Natural killer cell (primary cell): Measurements from ENCODE around the gene NEBL. TPM values are rescaled to one million over a fixed set of nuclear protein-coding genes. Genes with fewer than 3 reads are reported as not detected.

Source experiments
- ATAC-seq, 3 donors: fragments of 150-1000 bp in 2 of 3; fragments of 200-7000 bp in 1 of 3; cut with Tn5 transposase; 1 replicate in 1 of 3; 2 replicates in 2 of 3; pipeline ENCODE4 v1.10.0; 2021; ENCODE audit warnings: mild to moderate bottlenecking in 2 of 3, moderate library complexity in 2 of 3
- DNase-seq, 2 donors: peaks; one replicate each; pipeline versions ENCODE4 v3.0.0 to v3.0.0-alpha.2; 2013 to 2021; ENCODE audit warnings: mixed read lengths in 1 of 2
- H3K27ac ChIP-seq: one replicate; pipeline ENCODE4 v1.5.1; 2013; ENCODE audit warnings: mild to moderate bottlenecking, low read length
- H3K27me3 ChIP-seq: one replicate; pipeline ENCODE4 v1.6.1; 2013; ENCODE audit warnings: low read length; ENCODE audit not compliant: control insufficient read depth, insufficient read depth
- H3K36me3 ChIP-seq: one replicate; pipeline ENCODE4 v1.6.1; 2013; ENCODE audit warnings: low read length; ENCODE audit not compliant: control insufficient read depth, insufficient read depth
- H3K4me1 ChIP-seq: one replicate; pipeline ENCODE4 v1.6.1; 2013; ENCODE audit warnings: low read length; ENCODE audit not compliant: control insufficient read depth, insufficient read depth
- H3K4me3 ChIP-seq: one replicate; pipeline ENCODE4 v1.5.1; 2013; ENCODE audit warnings: low read length
- H3K9me3 ChIP-seq: one replicate; pipeline ENCODE4 v1.6.1; 2013; ENCODE audit warnings: low read length; ENCODE audit not compliant: control insufficient read depth, insufficient read depth
- H3K27ac Mint-ChIP-seq, 2 donors: one replicate each; pipeline ENCODE4 v1.8.0; 2022; ENCODE audit warnings: mild to moderate bottlenecking in 2 of 2, mixed read lengths in 2 of 2, moderate library complexity in 1 of 2
- H3K27me3 Mint-ChIP-seq, 2 donors: one replicate each; pipeline ENCODE4 v1.8.0; 2022; ENCODE audit warnings: low read depth in 2 of 2, mixed read lengths in 2 of 2
- H3K36me3 Mint-ChIP-seq: one replicate; pipeline ENCODE4 v1.8.0; 2022; ENCODE audit warnings: mixed read lengths
- H3K4me1 Mint-ChIP-seq, 2 donors: one replicate each; pipeline ENCODE4 v1.8.0; 2022; ENCODE audit warnings: mixed read lengths in 2 of 2
- H3K4me3 Mint-ChIP-seq: one replicate; pipeline ENCODE4 v1.8.0; 2022; ENCODE audit warnings: mild to moderate bottlenecking, moderate library complexity, mixed read lengths
- H3K9me3 Mint-ChIP-seq, 2 donors: one replicate each; pipeline ENCODE4 v1.8.0; 2022; ENCODE audit warnings: mixed read lengths in 2 of 2
- WGBS: methylation state at CpG from one replicate; pipeline ENCODE4 v1.1.7; 2013; ENCODE audit warnings: missing lambda C conversion rate; ENCODE audit not compliant: insufficient coverage; 5-methylcytosine and 5-hydroxymethylcytosine counted together
- intact Hi-C: fragments of 100-400 bp; cut with micrococcal nuclease; formaldehyde crosslinking; loops from one replicate; pipeline ENCODE4 v1.14.2; 2022
- total RNA-seq, 4 donors: library from RNA; stranded (reverse); fragments of 120-200 nt in 1 of 4; gene quantifications; one replicate each; pipeline versions ENCODE4 v1.2.3 to v1.2.4, GENCODE V29; 2013 to 2022
- TF ChIP-seq, protein P1 (sequence below): fragments of 200-600 bp; IDR thresholded peaks from one replicate; pipeline ENCODE4 v1.8.0; 2022; ENCODE audit warnings: antibody characterized with exemption

Gene NEBL
- total RNA-seq, 3 donors from 2014 or later (not counting 1 experiment from before 2014, with no cell fraction given), result 1.1 to 1.5 TPM; not detected in 1

DNA sequence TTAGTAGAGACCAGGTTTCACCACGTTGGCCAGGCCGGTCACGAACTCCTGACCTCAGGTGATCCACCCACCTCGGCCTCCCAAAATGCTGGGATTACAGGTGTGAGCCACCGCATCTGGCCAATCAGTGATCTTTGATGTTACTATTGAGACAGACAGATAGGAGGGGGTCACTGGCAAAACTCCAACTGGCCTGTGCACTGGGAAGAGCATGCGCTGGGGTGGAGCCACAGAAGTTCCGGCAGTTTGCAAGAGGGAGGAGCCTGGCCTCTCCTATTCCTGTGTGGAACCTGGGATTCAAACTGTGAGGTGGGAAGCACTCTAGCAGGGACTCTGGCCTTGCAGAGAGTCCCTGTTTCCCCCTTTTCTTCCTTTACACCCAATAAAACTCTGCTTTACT lies 60.7 kb downstream of the NEBL start:
- H3K36me3 Mint-ChIP-seq, result peaks cover 7% of the 10 kb centered on the region
- DNase-seq (no peak), ATAC-seq (no peak)
- Histone ChIP-seq H3K9me3 (no peaks in the 10 kb centered on the region), H3K4me3 (no peak overlapping the region), H3K4me1 (no peaks in the 10 kb centered on the region), H3K36me3 (no peaks in the 10 kb centered on the region), H3K27ac (no peak overlapping the region), H3K27me3 (no peaks in the 10 kb centered on the region)
- H3K4me1 Mint-ChIP-seq, result no peaks in the 10 kb centered on the region
- peaks cover 0 to 4% of the 10 kb centered on the region in 2 donors for H3K27me3 Mint-ChIP-seq
- no peaks in the 10 kb centered on the region for H3K9me3 Mint-ChIP-seq
- TF ChIP-seq, protein P1, sequence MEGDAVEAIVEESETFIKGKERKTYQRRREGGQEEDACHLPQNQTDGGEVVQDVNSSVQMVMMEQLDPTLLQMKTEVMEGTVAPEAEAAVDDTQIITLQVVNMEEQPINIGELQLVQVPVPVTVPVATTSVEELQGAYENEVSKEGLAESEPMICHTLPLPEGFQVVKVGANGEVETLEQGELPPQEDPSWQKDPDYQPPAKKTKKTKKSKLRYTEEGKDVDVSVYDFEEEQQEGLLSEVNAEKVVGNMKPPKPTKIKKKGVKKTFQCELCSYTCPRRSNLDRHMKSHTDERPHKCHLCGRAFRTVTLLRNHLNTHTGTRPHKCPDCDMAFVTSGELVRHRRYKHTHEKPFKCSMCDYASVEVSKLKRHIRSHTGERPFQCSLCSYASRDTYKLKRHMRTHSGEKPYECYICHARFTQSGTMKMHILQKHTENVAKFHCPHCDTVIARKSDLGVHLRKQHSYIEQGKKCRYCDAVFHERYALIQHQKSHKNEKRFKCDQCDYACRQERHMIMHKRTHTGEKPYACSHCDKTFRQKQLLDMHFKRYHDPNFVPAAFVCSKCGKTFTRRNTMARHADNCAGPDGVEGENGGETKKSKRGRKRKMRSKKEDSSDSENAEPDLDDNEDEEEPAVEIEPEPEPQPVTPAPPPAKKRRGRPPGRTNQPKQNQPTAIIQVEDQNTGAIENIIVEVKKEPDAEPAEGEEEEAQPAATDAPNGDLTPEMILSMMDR, result no peak
- 92% methylated on average over 7 of the region's 7 CpGs for WGBS
- no peak overlapping the region for H3K4me3 Mint-ChIP-seq
- intact Hi-C loops, result no loop called here
- H3K27ac Mint-ChIP-seq, result no peak overlapping the region

DNA sequence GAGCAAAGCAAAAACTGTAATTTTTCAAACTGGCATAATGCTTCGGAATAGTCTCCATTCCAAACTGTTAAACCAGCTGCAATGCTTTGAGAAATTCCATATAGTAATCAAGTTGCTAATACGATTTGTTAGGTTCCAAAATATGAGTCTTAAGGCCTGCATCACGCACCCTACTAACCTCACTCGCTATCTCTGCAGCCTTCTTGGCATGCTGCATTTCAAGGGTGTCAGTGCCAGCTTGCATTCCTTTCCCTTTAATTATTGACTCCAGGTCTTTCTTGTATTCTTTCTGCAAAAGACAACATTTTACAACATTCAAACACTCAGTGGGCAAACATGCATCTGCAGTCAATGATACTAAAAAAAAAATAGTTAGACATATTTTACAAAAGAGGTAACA lies 61.8 kb downstream of the NEBL start:
- Mint-ChIP-seq H3K4me1 (no peaks in the 10 kb centered on the region), H3K9me3 (no peaks in the 10 kb centered on the region), H3K36me3 (peaks cover 7% of the 10 kb centered on the region), H3K4me3 (no peak overlapping the region), H3K27ac (no peak overlapping the region), H3K27me3 (peaks cover 0 to 4% of the 10 kb centered on the region in 2 donors)
- Histone ChIP-seq H3K4me3 (no peak overlapping the region), H3K27me3 (no peaks in the 10 kb centered on the region), H3K9me3 (no peaks in the 10 kb centered on the region), H3K4me1 (no peaks in the 10 kb centered on the region), H3K36me3 (no peaks in the 10 kb centered on the region), H3K27ac (no peak overlapping the region)
- no peak for ATAC-seq
- TF ChIP-seq, protein P1, result no peak
- DNase-seq, result no peak
- WGBS, result 95% methylated on average over 4 of the region's 4 CpGs
- intact Hi-C loops, result no loop called here

DNA sequence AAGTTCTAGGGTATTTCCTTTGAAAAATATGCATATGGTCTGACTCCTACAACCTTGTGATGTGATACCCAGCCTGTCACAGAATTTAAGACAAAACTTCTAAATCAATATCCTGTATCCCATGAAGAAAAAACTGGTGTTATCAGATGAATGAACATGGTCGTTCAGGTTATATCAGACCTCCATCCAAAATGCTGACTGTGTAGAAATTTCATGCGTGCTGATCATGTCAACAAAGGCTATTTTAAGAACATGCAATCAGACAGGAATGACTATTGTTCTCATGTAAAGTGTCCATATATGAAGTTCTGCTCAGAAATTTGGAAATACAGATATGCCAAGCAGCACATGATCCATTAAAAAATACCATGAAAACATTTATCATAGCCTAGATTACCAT lies 62.3 kb downstream of the NEBL start:
- H3K27ac ChIP-seq, result no peak overlapping the region
- H3K9me3 ChIP-seq, result no peaks in the 10 kb centered on the region
- no peaks in the 10 kb centered on the region for H3K27me3 ChIP-seq
- ATAC-seq, result no peak
- Mint-ChIP-seq H3K4me3 (no peak overlapping the region), H3K27ac (no peak overlapping the region), H3K4me1 (no peaks in the 10 kb centered on the region), H3K9me3 (no peaks in the 10 kb centered on the region), H3K36me3 (peaks cover 7% of the 10 kb centered on the region), H3K27me3 (peaks cover 0 to 4% of the 10 kb centered on the region in 2 donors)
- H3K36me3 ChIP-seq, result no peaks in the 10 kb centered on the region
- DNase-seq, result no peak
- 73% methylated on average over 2 of the region's 2 CpGs for WGBS
- intact Hi-C loops, result no loop called here
- H3K4me3 ChIP-seq, result no peak overlapping the region
- TF ChIP-seq, protein P1, result no peak
- no peaks in the 10 kb centered on the region for H3K4me1 ChIP-seq

DNA sequence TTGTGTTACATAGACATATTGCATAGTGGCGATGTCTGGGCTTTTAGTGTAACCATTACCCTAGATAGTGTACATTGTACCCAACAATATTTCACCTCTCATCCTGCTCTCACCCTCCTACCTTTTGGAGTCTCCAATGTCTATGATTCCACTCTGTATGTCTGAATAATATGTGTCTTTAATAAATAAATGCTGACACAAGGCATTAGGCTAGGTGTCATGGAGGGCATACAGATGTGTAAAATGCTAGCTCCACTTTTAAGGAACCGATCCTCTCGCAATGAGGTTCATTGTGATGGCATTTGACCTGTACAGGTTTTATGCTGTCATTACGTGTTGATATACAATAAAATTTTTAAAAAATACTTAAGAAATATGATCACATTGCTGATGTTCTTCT lies 74.3 kb downstream of the NEBL start:
- 95% methylated on average over 2 of the region's 4 CpGs for WGBS

More for the DNA sequence above, 74.3 kb downstream of the NEBL start:
- no peaks in the 10 kb centered on the region for H3K36me3 Mint-ChIP-seq
- H3K4me3 Mint-ChIP-seq, result no peak overlapping the region
- H3K27ac ChIP-seq, result no peak overlapping the region
- no peaks in the 10 kb centered on the region for H3K9me3 ChIP-seq
- no peaks in the 10 kb centered on the region for H3K4me1 ChIP-seq
- ATAC-seq (no peak), DNase-seq (no peak)
- intact Hi-C loops, result no loop called here
- H3K4me1 Mint-ChIP-seq, result no peaks in the 10 kb centered on the region
- H3K4me3 ChIP-seq, result no peak overlapping the region
- H3K9me3 Mint-ChIP-seq, result no peaks in the 10 kb centered on the region
- peaks cover 10 to 26% of the 10 kb centered on the region in 2 donors for H3K27me3 Mint-ChIP-seq
- no peaks in the 10 kb centered on the region for H3K27me3 ChIP-seq
- no peak overlapping the region for H3K27ac Mint-ChIP-seq
- no peaks in the 10 kb centered on the region for H3K36me3 ChIP-seq
- TF ChIP-seq, protein P1, result no peak
